ENCODE measurements around the gene LAIR2.
"Not testable (repeated sequence)": the region's sequence is repeated elsewhere in the genome, so short reads cannot be mapped to it uniquely, and the experiment has no call there.

The LAIR2 gene

GRCh38 chr19:54505542-54505941, 2.9 kb downstream of the LAIR2 start:
- H3K9me3 Mint-ChIP-seq; DNase-seq (ENCODE audit: low spot score in 2 of 2); ATAC-seq; H3K27ac Mint-ChIP-seq; H3K36me3 Mint-ChIP-seq; H3K4me3 Mint-ChIP-seq: not testable (repeated sequence)
- peaks cover 41% of the 10 kb centered on the region for H3K4me1 Mint-ChIP-seq

GRCh38 chr19:54506079-54506478, 3.4 kb downstream of the LAIR2 start:
- peaks cover 41% of the 10 kb centered on the region for H3K4me1 Mint-ChIP-seq
- no peaks in the 10 kb centered on the region for H3K9me3 Mint-ChIP-seq
- no peak for ATAC-seq
- no peak for DNase-seq (ENCODE audit: low spot score in 2 of 2)
- H3K36me3 Mint-ChIP-seq = no peaks in the 10 kb centered on the region
- H3K4me3 Mint-ChIP-seq = peak overlapping the region; percentile 43
- peak overlapping the region; percentile 21 for H3K27ac Mint-ChIP-seq

- H3K36me3 Mint-ChIP-seq; DNase-seq (ENCODE audit: low spot score in 2 of 2); H3K9me3 Mint-ChIP-seq: not testable (repeated sequence)
- H3K27ac Mint-ChIP-seq = peak overlapping the region; percentile 45
- peak; percentile 16 for ATAC-seq
- H3K4me1 Mint-ChIP-seq = peaks cover 41% of the 10 kb centered on the region
- peak overlapping the region; percentile 43 for H3K4me3 Mint-ChIP-seq
Measured at GRCh38 chr19:54507038-54507717, 4.5 kb downstream of the LAIR2 start.

GRCh38 chr19:54507824-54508223, 5.2 kb downstream of the LAIR2 start:
- Mint-ChIP-seq H3K4me1 (peaks cover 35% of the 10 kb centered on the region), H3K9me3 (no peaks in the 10 kb centered on the region), H3K27ac (no peak overlapping the region), H3K4me3 (peak overlapping the region; percentile 43), H3K36me3 (no peaks in the 10 kb centered on the region)
- no peak for DNase-seq (ENCODE audit: low spot score in 2 of 2)
- ATAC-seq = no peak

- not testable (repeated sequence) for DNase-seq (ENCODE audit: low spot score in 2 of 2); H3K36me3 Mint-ChIP-seq; H3K9me3 Mint-ChIP-seq; H3K27ac Mint-ChIP-seq; H3K4me3 Mint-ChIP-seq; ATAC-seq
- peaks cover 35% of the 10 kb centered on the region for H3K4me1 Mint-ChIP-seq
Measured at GRCh38 chr19:54508487-54508886, 5.9 kb downstream of the LAIR2 start.

GRCh38 chr19:54509200-54509940, 6.7 kb downstream of the LAIR2 start:
- H3K36me3 Mint-ChIP-seq; DNase-seq (ENCODE audit: low spot score in 2 of 2); H3K27ac Mint-ChIP-seq; H3K9me3 Mint-ChIP-seq; H3K4me3 Mint-ChIP-seq: not testable (repeated sequence)
- ATAC-seq = peak; percentile 71
- H3K4me1 Mint-ChIP-seq = peaks cover 35% of the 10 kb centered on the region

- ATAC-seq (no peak), DNase-seq (ENCODE audit: low spot score in 2 of 2) (no peak)
- H3K4me3 Mint-ChIP-seq = no peak overlapping the region
- no peak overlapping the region for H3K27ac Mint-ChIP-seq
- peaks cover 11% of the 10 kb centered on the region for H3K36me3 Mint-ChIP-seq
- peaks cover 14% of the 10 kb centered on the region for H3K4me1 Mint-ChIP-seq
- H3K9me3 Mint-ChIP-seq = peaks cover 3% of the 10 kb centered on the region
Measured at GRCh38 chr19:54515156-54515555, 12.5 kb downstream of the LAIR2 start.

- no peak overlapping the region for H3K4me3 Mint-ChIP-seq
- H3K27ac Mint-ChIP-seq = no peak overlapping the region
- DNase-seq (ENCODE audit: low spot score in 2 of 2) = peak; percentile 36 to 66
- H3K36me3 Mint-ChIP-seq = peaks cover 15% of the 10 kb centered on the region
- H3K4me1 Mint-ChIP-seq = peaks cover 34% of the 10 kb centered on the region
- ATAC-seq = no peak
- H3K9me3 Mint-ChIP-seq = peaks cover 5% of the 10 kb centered on the region
Measured at GRCh38 chr19:54517483-54517882, 14.9 kb downstream of the LAIR2 start.

GRCh38 chr19:54518844-54519243, 16.2 kb downstream of the LAIR2 start:
- Mint-ChIP-seq H3K4me3 (peak overlapping the region; percentile 1), H3K36me3 (peaks cover 16% of the 10 kb centered on the region), H3K27ac (no peak overlapping the region), H3K4me1 (peaks cover 47% of the 10 kb centered on the region), H3K9me3 (peaks cover 5% of the 10 kb centered on the region)
- DNase-seq (ENCODE audit: low spot score in 2 of 2) (no peak), ATAC-seq (peak; percentile 86)

GRCh38 chr19:54521022-54521859, 18.6 kb downstream of the LAIR2 start:
- peak overlapping the region; percentile 21 for H3K27ac Mint-ChIP-seq
- ATAC-seq = no peak
- DNase-seq (ENCODE audit: low spot score in 2 of 2) = no peak

GRCh38 chr19:54521860-54522513, 19.4 kb downstream of the LAIR2 start:
- no peak for DNase-seq (ENCODE audit: low spot score in 2 of 2)
- no peak for ATAC-seq
- H3K4me3 Mint-ChIP-seq = peak overlapping the region; percentile 51
- H3K27ac Mint-ChIP-seq = peak overlapping the region; percentile 37
- peaks cover 5% of the 10 kb centered on the region for H3K9me3 Mint-ChIP-seq
- peaks cover 47% of the 10 kb centered on the region for H3K4me1 Mint-ChIP-seq
- peaks cover 16% of the 10 kb centered on the region for H3K36me3 Mint-ChIP-seq

More at GRCh38 chr19:54521022-54521859, 18.6 kb downstream of the LAIR2 start:
- H3K9me3 Mint-ChIP-seq = peaks cover 5% of the 10 kb centered on the region
- H3K4me3 Mint-ChIP-seq = peak overlapping the region; percentile 51
- H3K4me1 Mint-ChIP-seq = peaks cover 47% of the 10 kb centered on the region
- H3K36me3 Mint-ChIP-seq = peaks cover 16% of the 10 kb centered on the region

- ATAC-seq (peak; percentile 90), DNase-seq (ENCODE audit: low spot score in 2 of 2) (peak; percentile 9 to 57)
- peak overlapping the region; percentile 24 for H3K4me3 Mint-ChIP-seq
- H3K27ac Mint-ChIP-seq = peak overlapping the region; percentile 36
- peaks cover 10% of the 10 kb centered on the region for H3K36me3 Mint-ChIP-seq
- H3K9me3 Mint-ChIP-seq = peaks cover 2% of the 10 kb centered on the region
- H3K4me1 Mint-ChIP-seq = peaks cover 41% of the 10 kb centered on the region
Measured at GRCh38 chr19:54523403-54523802, 20.8 kb downstream of the LAIR2 start.

GRCh38 chr19:54525636-54526035, 23.0 kb downstream of the LAIR2 start:
- Mint-ChIP-seq H3K27ac (no peak overlapping the region), H3K4me1 (peaks cover 38% of the 10 kb centered on the region), H3K36me3 (peaks cover 5% of the 10 kb centered on the region), H3K4me3 (no peak overlapping the region), H3K9me3 (peaks cover 2% of the 10 kb centered on the region)
- ATAC-seq (no peak), DNase-seq (ENCODE audit: low spot score in 2 of 2) (no peak)

GRCh38 chr19:54526972-54527371, 24.3 kb downstream of the LAIR2 start:
- Mint-ChIP-seq H3K4me3 (no peak overlapping the region), H3K36me3 (peaks cover 5% of the 10 kb centered on the region), H3K27ac (no peak overlapping the region), H3K4me1 (peaks cover 24% of the 10 kb centered on the region), H3K9me3 (peaks cover 2% of the 10 kb centered on the region)
- DNase-seq (ENCODE audit: low spot score in 2 of 2) = no peak
- no peak for ATAC-seq

GRCh38 chr19:54530866-54531265, 28.2 kb downstream of the LAIR2 start:
- ATAC-seq (no peak), DNase-seq (ENCODE audit: low spot score in 2 of 2) (no peak)
- no peak overlapping the region for H3K27ac Mint-ChIP-seq
- no peaks in the 10 kb centered on the region for H3K36me3 Mint-ChIP-seq
- H3K4me3 Mint-ChIP-seq = no peak overlapping the region
- H3K4me1 Mint-ChIP-seq = peaks cover 24% of the 10 kb centered on the region
- no peaks in the 10 kb centered on the region for H3K9me3 Mint-ChIP-seq

Measured in stimulated activated effector memory CD8-positive, alpha-beta T cell treated with anti-CD3 and anti-CD28 coated beads, Interleukin-12 subunit alpha, Interleukin-12 subunit beta, amount 100 ng/mL, for 72 hours (primary cell).